Posterior cingulate gyrus (tissue), 11 donors: ENCODE data around the gene ASPN.
"Not testable (repeated sequence)": the region's sequence is repeated elsewhere in the genome, so short reads cannot be mapped to it uniquely, and the experiment has no call there.

Experiments used
- DNase-seq, 10 donors: peaks; one replicate each; pipeline versions ENCODE4 v3.0.0 to v3.0.0-alpha.2; 2020 to 2021; ENCODE audit warnings: mixed read lengths in 3 of 10
- intact Hi-C: fragments of 100-400 bp; cut with DNase I; formaldehyde crosslinking; loops from one replicate; pipeline ENCODE4 v1.15.1; 2023

The ASPN gene

DNA sequence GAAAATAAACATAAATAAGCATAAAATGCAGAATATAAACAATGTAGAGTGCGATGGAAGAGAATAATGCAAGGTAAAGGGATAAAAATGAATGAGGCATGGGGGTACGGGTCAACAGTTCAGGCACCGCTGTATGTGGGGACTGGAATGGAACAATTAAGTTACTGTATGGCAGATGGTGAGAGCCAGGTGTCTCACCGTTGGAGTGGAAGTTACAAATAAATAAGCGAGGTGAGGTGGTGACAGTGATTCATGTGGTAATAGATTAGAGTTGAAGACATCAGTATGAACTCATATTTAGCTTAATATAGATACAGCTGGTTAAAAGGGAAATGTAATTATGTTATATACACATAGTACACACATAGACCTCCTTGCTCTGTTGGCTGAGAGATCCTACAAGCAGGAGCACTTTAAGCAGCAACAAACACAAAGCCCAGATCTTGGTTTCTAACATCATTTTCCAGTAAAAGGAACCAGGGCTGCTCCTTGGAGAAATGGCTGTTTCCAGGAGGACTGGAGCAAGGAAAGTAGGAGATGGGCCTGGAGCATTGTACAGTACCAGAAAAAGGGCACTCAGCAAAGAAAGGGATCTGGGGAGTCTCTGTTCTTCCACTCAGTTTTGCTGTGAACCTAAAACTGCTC lies 55.7 kb downstream of the ASPN start:
- no peak for DNase-seq
- intact Hi-C loops, result no loop called here

DNA sequence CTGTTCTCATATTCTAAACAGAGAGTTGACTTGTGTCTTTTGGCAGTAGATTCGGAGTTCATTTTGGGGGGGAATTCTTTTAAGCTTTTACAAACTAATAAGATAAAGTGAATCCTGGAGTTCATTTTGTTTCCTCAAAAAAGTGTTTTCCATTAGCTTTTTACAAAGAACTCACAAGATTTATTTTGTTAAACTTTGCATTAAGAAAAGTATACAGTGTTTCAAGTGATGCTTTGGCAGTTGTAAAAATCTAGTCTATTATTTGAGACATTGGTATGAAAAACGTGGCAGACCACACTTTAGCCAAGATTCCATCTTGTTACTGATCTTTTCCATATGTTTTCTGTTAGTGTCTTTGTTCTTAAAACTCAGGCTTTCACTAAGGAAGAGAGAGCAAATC lies 56.8 kb downstream of the ASPN start:
- no peak for DNase-seq
- intact Hi-C loops, result no loop called here

DNA sequence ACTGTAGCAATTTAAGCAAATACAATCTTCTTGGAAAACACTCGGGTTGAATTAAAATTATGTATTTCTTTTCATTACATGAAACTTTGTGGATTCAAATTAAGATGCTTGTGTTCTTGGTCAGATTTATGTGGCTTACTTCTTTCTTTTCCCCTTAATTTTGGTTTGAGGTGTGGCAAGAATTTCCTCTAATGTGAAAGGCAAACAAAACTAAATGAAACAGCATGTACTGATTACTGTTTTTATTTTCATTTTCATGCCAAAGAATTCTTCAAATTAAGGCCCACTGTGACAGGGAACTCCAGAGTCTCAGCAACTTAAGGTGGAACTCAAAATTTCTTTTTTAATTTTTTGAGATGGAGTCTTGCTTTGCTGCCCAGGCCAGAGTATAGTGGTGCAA lies 58.0 kb downstream of the ASPN start, which contains the start of gene OMD:
Gene OMD (minus strand): TSS at position 132 of the 400 bp plus-strand sequence. CDS start 6,913 bp downstream, outside the sequence.
- no peak for DNase-seq
- intact Hi-C loops, result no loop called here

GRCh38 chr9:92423612-92424011 lies 58.7 kb downstream of the ASPN start:
- intact Hi-C loops, result no loop called here
- no peak for DNase-seq

DNA sequence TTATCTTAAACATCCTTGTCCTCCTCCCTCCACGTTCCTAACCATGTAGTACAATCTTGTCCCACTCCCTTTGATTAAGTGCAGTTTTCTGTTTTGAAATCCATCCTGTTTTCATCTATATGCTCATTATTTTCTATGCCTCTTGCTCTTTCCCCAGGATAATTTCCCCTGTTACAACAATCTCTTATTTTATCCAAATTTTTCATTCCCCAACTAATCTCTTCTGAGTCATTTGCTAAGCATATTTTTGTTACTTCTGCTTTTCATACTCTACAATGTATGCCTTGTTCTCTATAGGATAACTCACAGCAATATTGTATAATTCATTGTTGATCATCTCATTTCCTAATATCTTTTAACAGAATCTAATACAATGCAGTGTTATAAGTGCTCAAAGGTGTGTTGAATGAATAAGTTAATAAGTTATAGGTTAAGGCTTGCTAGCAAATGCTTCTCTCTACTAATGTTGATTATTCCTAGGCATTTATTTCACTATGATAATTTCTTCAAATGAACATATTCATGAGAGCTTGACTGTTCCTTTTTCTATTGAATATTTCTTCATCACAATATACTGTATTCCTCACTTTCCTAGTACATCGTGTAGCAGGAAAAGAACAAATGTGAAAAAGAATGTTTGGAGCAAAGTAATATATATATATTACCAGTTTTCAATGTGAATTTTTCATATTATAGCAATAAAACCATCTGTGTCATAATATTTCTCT lies 59.5 kb downstream of the ASPN start:
- DNase-seq, result no peak
- intact Hi-C loops, result no loop called here

GRCh38 chr9:92414566-92414965 lies 67.7 kb downstream of the ASPN start:
- no peak for DNase-seq
- intact Hi-C loops, result no loop called here

DNA sequence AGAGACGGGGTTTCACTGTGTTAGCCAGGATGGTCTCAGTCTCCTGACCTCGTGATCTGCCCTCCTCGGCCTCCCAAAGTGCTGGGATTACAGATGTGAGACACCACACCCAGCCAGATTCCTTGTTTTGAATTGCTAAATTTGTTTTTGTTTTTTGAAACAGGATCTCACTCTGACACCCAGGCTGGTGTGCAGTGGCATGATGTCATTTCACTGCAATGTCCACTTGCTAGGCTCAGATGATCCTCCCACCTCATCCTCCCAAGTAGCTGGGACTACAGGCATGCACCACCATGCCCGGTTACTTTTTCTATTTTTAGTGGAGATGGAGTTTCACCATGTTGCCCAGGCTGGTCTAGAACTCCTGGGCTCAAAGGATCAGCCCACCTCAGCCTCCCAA lies 71.1 kb downstream of the ASPN start:
- intact Hi-C loops, result not testable (repeated sequence)

DNA sequence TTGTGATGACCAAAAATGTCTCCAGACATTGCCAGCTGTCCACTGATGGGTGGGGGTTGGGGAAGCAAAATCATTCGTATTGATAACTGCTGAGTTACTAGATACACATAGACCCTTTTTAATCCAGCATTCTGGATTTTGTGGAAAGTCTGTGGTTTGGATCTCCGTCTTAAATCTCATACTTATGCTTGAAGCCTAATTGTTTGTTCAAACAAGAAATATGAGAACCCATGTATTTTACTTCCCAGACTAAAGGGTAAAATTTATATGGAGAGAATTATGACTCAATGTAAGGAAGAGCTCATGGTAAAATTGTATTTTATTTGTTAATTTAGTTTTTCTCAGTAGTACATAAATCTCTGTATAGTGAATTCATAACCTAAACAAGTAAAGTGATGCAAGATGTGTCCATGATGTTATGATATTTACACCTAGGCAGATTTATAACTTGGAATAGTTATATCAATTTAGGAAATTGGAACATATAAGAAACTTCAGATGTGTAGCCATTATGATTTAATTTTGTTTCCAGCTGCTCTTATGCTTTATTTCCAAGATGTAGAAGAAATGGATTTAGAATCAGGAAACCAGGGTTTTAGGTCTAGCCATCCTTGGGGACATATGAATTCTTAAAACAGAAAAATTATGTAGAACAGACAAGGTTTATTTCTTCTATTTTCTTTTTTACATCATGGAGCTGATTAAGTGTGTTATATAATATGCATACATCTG lies 73.4 kb downstream of the ASPN start:
- intact Hi-C loops, result no loop called here
- no peak for DNase-seq

More for the DNA sequence above, 71.1 kb downstream of the ASPN start:
- DNase-seq, result not testable (repeated sequence)

- intact Hi-C loops, result no loop called here
- DNase-seq, result no peak
These were observed 74.5 kb downstream of the ASPN start for GRCh38 chr9:92407818-92408217.

DNA sequence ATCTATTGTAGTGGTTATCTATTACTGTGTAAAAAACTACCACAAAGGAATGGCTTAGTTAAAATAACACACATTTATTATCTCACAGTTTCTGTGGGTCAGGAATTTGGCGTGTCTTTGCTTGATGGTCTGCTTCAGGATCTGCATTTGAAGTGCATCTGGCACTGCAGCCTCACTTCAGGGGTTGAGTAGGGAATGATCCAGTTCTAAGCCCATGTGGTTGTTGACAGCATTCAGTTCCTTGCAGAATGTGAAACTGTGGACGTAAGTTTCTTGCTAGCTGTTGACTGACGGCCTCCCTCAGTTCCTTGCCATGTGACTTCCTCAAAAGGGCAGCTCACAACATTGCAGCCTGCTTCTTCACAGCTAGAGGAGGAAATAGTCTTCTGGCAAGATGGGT lies 75.8 kb downstream of the ASPN start:
- intact Hi-C loops, result no loop called here

More for the DNA sequence above, 75.8 kb downstream of the ASPN start:
- DNase-seq, result peak in 2 of 10 donors; percentile 10 to 14
